A549 (cell line): Measurements from ENCODE around the gene N4BP2L2. TPM values are rescaled to one million over a fixed set of nuclear protein-coding genes. Genes with fewer than 3 reads are reported as not detected.

Experiments
- ATAC-seq, 2 experiments: fragments of 200-7000 bp in 1 of 2; fragments of >200 bp in 1 of 2; cut with Nextera tagmentation in 1 of 2; cut with Tn5 transposase in 1 of 2; 3 replicates each; pipeline versions ENCODE4 v1.8.0 to v1.9.1; 2018 to 2020; ENCODE audit warnings: mild to moderate bottlenecking in 1 of 2, moderate library complexity in 1 of 2
- CTCF ChIA-PET: fragments of 300-600 bp; sonication (Branson Sonifier 250); formaldehyde crosslinking; extraction: SDS; loops from one replicate; lab custom pipeline; 2021; ENCODE audit warnings: antibody characterized with exemption, inconsistent platforms; lab: Yijun Ruan, JAX
- POLR2A ChIA-PET: fragments of 350-600 bp; formaldehyde crosslinking; extraction: SDS; loops from one replicate; lab custom pipeline; 2021; ENCODE audit warnings: antibody characterized with exemption, inconsistent platforms; lab: Yijun Ruan, JAX
- DNase-seq, 2 experiments: peaks; one replicate each; pipeline versions ENCODE4 v3.0.0 to v3.0.0-alpha.2; 2011 to 2016; ENCODE audit warnings: low read depth in 1 of 2, low spot score in 1 of 2
- FAIRE-seq: peaks from 2 replicates; lab custom pipeline; 2011; peaks lifted over from hg19 to GRCh38; lab: Jason Lieb, UNC
- H3K27ac ChIP-seq, 2 experiments: fragments of >200 bp; sonication (Bioruptor Twin); formaldehyde crosslinking; 3 replicates each; pipeline ENCODE4 v1.5.1; 2016 to 2017
- H3K4me1 ChIP-seq: fragments of >200 bp; sonication (Bioruptor Twin); formaldehyde crosslinking; 3 replicates; pipeline ENCODE4 v1.6.1; 2016
- H3K4me2 ChIP-seq: fragments of >200 bp; sonication (Bioruptor Twin); formaldehyde crosslinking; 3 replicates; pipeline ENCODE4 v1.6.1; 2016
- H3K4me3 ChIP-seq: fragments of >200 bp; sonication (Bioruptor Twin); formaldehyde crosslinking; 3 replicates; pipeline ENCODE4 v1.5.1; 2016
- H3K9me3 ChIP-seq: fragments of >200 bp; sonication (Bioruptor Twin); formaldehyde crosslinking; 3 replicates; pipeline ENCODE4 v1.6.1; 2016
- CBX8 ChIP-seq: fragments of 200-600 bp; sonication (generic); IDR thresholded peaks from 2 replicates; pipeline ENCODE4 v1.6.1; 2016
- CEBPB ChIP-seq, 2 experiments: fragments of >200 bp in 1 of 2; sonication (Bioruptor Twin) in 1 of 2; formaldehyde crosslinking in 1 of 2; IDR thresholded peaks; 2 replicates each; pipeline ENCODE4 v1.6.1; 2012 to 2016
- CTCF ChIP-seq: fragments of >200 bp; sonication (Bioruptor Twin); formaldehyde crosslinking; IDR thresholded peaks from 3 replicates; pipeline ENCODE4 v1.5.1; 2016
- EHF ChIP-seq: fragments of 250-450 bp; sonication (Bioruptor Pico); IDR thresholded peaks from 2 replicates; pipeline ENCODE4 v1.5.0; 2020; ENCODE audit warnings: mild to moderate bottlenecking
- ESRRA ChIP-seq: fragments of 150-350 bp; IDR thresholded peaks from 2 replicates; pipeline ENCODE4 v1.6.1; 2014; ENCODE audit warnings: mild to moderate bottlenecking, low read length, borderline replicate concordance
- FOSL2 ChIP-seq, 2 experiments: fragments of 450-650 bp in 1 of 2; fragments of >200 bp in 1 of 2; sonication (Bioruptor Twin) in 1 of 2; formaldehyde crosslinking; IDR thresholded peaks; 2 replicates each; pipeline versions ENCODE4 v1.5.0 to v1.6.1; 2016 to 2020; ENCODE audit warnings: mild to moderate bottlenecking in 1 of 2, moderate library complexity in 1 of 2
- JUN ChIP-seq, 2 experiments: fragments of >200 bp; sonication (Bioruptor Twin); formaldehyde crosslinking; IDR thresholded peaks; 2 replicates in 1 of 2; 3 replicates in 1 of 2; pipeline ENCODE4 v1.6.1; 2016 to 2017
- KDM1A ChIP-seq: fragments of 200-600 bp; sonication (generic); IDR thresholded peaks from 2 replicates; pipeline ENCODE4 v1.6.1; 2016; ENCODE audit warnings: low read depth, mild to moderate bottlenecking
- KDM5A ChIP-seq: fragments of 200-600 bp; sonication (generic); IDR thresholded peaks from 2 replicates; pipeline ENCODE4 v1.6.1; 2016; ENCODE audit warnings: antibody characterized with exemption, mild to moderate bottlenecking
- MAZ ChIP-seq: fragments of 150-350 bp; IDR thresholded peaks from 2 replicates; pipeline ENCODE4 v1.6.1; 2014; ENCODE audit warnings: antibody characterized with exemption, low read depth, low read length, borderline replicate concordance
- NFE2L2 ChIP-seq: fragments of 150-350 bp; conservative IDR thresholded peaks from 2 replicates; pipeline ENCODE4 v1.6.1; 2014; ENCODE audit warnings: low read length
- NPAS2 ChIP-seq: fragments of 250-450 bp; sonication (Bioruptor Pico); IDR thresholded peaks from 2 replicates; pipeline ENCODE4 v1.8.0; 2022; ENCODE audit warnings: mild to moderate bottlenecking, moderate library complexity, borderline replicate concordance
- PBX3 ChIP-seq: IDR thresholded peaks from 2 replicates; pipeline ENCODE4 v1.6.1; 2012
- PHF8 ChIP-seq: fragments of 200-600 bp; sonication (generic); IDR thresholded peaks from 2 replicates; pipeline ENCODE4 v1.6.1; 2016; ENCODE audit warnings: low read depth, mild to moderate bottlenecking, antibody characterized with exemption, moderate library complexity, borderline replicate concordance
- POLR2AphosphoS2 ChIP-seq: conservative IDR thresholded peaks from 2 replicates; pipeline ENCODE4 v1.6.1; 2012; ENCODE audit warnings: low read length, improper control_type of control experiment, inconsistent platforms
- RAD21 ChIP-seq, 2 experiments: fragments of >200 bp in 1 of 2; sonication (Bioruptor Twin) in 1 of 2; formaldehyde crosslinking in 1 of 2; IDR thresholded peaks in 1 of 2; conservative IDR thresholded peaks in 1 of 2; 2 replicates in 1 of 2; 3 replicates in 1 of 2; pipeline ENCODE4 v1.6.1; 2012 to 2018; ENCODE audit warnings: inconsistent platforms in 1 of 2
- RARB ChIP-seq: fragments of 250-450 bp; sonication (Bioruptor Pico); IDR thresholded peaks from 2 replicates; pipeline ENCODE4 v1.8.0; 2021; ENCODE audit warnings: mild to moderate bottlenecking, moderate library complexity
- RFX5 ChIP-seq: fragments of 450-650 bp; IDR thresholded peaks from 2 replicates; pipeline ENCODE4 v1.7.1; 2014; ENCODE audit warnings: antibody characterized with exemption, mild to moderate bottlenecking, moderate library complexity
- TFCP2L1 ChIP-seq: fragments of 250-450 bp; sonication (Bioruptor Pico); IDR thresholded peaks from 2 replicates; pipeline ENCODE4 v1.5.0; 2021; ENCODE audit warnings: mild to moderate bottlenecking
- USF2 ChIP-seq: fragments of 450-650 bp; IDR thresholded peaks from 2 replicates; pipeline ENCODE4 v1.6.1; 2014; ENCODE audit warnings: antibody characterized with exemption
- ZC3H11A ChIP-seq: fragments of 450-650 bp; IDR thresholded peaks from 2 replicates; pipeline ENCODE4 v1.6.1; 2014; ENCODE audit warnings: antibody characterized with exemption, mild to moderate bottlenecking
- ZSCAN20 ChIP-seq: fragments of 250-450 bp; sonication (Bioruptor Pico); IDR thresholded peaks from 2 replicates; pipeline ENCODE4 v1.8.0; 2022; ENCODE audit warnings: mild to moderate bottlenecking, moderate library complexity
- WGBS: methylation state at CpG from one replicate; pipeline ENCODE4 v1.1.6; 2017; ENCODE audit errors: missing lambda C conversion rate; 5-methylcytosine and 5-hydroxymethylcytosine counted together
- polyA plus RNA-seq, 4 experiments: library from polyadenylated mRNA; depleted of rRNA in 3 of 4; stranded (reverse); fragments of >200 nt; fragmentation: RNase III in 1 of 4; extraction: RNeasy Plus Mini Kit Qiagen cat#74134 plus additional on column Dnase treatment in 1 of 4; gene quantifications; 2 replicates in 3 of 4; 3 replicates in 1 of 4; pipeline ENCODE4 v1.2.3, GENCODE V29; 2011 to 2017
- TF ChIP-seq, protein P1 (sequence below): fragments of >200 bp; sonication (Bioruptor Twin); formaldehyde crosslinking; IDR thresholded peaks from 3 replicates; pipeline ENCODE4 v1.6.1; 2016
- TF ChIP-seq, protein P2 (sequence below): fragments of 250-450 bp; sonication (Bioruptor Pico); IDR thresholded peaks from 2 replicates; pipeline ENCODE4 v1.5.0; 2021; ENCODE audit warnings: mild to moderate bottlenecking, moderate library complexity, borderline replicate concordance
- TF ChIP-seq, protein P3 (sequence below): fragments of >200 bp; sonication (Bioruptor Twin); formaldehyde crosslinking; IDR thresholded peaks from 2 replicates; pipeline ENCODE4 v1.6.1; 2016

The N4BP2L2 gene
- polyA plus RNA-seq, 2 of the 4 experiments (the other 2 are of a cell fraction), result 29.3 to 56.2 TPM

GRCh38 chr13:32585550-32586079 is 47.0 kb upstream of the N4BP2L2 start:
- Histone ChIP-seq H3K9me3 (no peaks in the 10 kb centered on the region), H3K4me1 (peaks cover 9% of the 10 kb centered on the region; the same call in 2 of the 3 replicates), H3K4me2 (peak overlapping the region; percentile 84), H3K27ac (peak overlapping the region in 1 of 2 experiments; percentile 73; a peak in 3 of 6 replicates), H3K4me3 (peak overlapping the region; percentile 47)
- POLR2A ChIA-PET, result interaction anchor here (1.0 kb wide), 1 partner anchor 957 kb away, joined by 8 read pairs; no protein-coding TSS in a partner anchor
- DNase-seq (no peak), ATAC-seq (no peak), FAIRE-seq (no peak)
- TF ChIP-seq EHF (CRISPR knock-in tag), result no peak
- no peak for TF ChIP-seq CBX8
- TF ChIP-seq FOSL2 (IDR thresholded peaks at IDR 0.05), result no peak
- no peak for TF ChIP-seq FOSL2 (CRISPR knock-in tag; IDR thresholded peaks at IDR 0.05)
- TF ChIP-seq CTCF, result no peak
- no peak for TF ChIP-seq JUN (IDR thresholded peaks at IDR 0.05)
- TF ChIP-seq ZC3H11A, result no peak
- no peak for TF ChIP-seq RFX5
- TF ChIP-seq KDM5A, result no peak
- no peak for TF ChIP-seq RAD21 (conservative IDR thresholded peaks at IDR 0.05 in 1 of 2, IDR thresholded peaks at IDR 0.05 in 1 of 2)
- TF ChIP-seq TFCP2L1 (CRISPR knock-in tag), result no peak
- TF ChIP-seq CEBPB (IDR thresholded peaks at IDR 0.05), result no peak
- TF ChIP-seq NPAS2, result no peak
- 27% methylated on average over 8 of the region's 8 CpGs for WGBS
- CTCF ChIA-PET, result interaction anchor here (0.6 to 1.3 kb wide), 34 partner anchors 8 to 958 kb away, joined by 3 to 16 read pairs (median 4); no protein-coding TSS in a partner anchor

DNA sequence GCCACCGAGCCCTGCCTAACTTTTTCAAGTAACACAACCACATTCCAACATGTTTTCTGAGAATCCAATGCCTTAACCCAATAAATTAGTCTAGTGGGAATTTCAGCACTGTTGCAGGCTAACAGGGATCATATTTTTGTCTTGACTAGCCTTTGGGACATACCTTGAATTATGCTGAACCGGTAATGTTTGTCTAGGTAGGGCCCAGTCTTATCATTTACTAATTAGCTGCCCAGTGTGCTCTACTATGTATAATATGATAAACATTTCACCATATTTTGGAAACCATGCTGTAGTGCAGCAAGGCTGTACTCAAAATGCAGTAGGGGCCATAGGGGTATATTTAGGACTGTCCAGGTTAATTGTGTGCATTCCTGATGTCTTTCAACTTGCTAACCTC is 44.4 kb upstream of the N4BP2L2 start:
- no peaks in the 10 kb centered on the region; the same call in 1 of the 3 replicates for H3K9me3 ChIP-seq
- H3K27ac ChIP-seq, result no peak overlapping the region
- H3K4me1 ChIP-seq, result peaks cover under 1% of the 10 kb centered on the region; the same call in 1 of the 3 replicates
- DNase-seq (no peak), ATAC-seq (no peak)
- no peak overlapping the region for H3K4me2 ChIP-seq
- POLR2A ChIA-PET, result no interaction called here
- no peak overlapping the region for H3K4me3 ChIP-seq
- TF ChIP-seq, protein P1, sequence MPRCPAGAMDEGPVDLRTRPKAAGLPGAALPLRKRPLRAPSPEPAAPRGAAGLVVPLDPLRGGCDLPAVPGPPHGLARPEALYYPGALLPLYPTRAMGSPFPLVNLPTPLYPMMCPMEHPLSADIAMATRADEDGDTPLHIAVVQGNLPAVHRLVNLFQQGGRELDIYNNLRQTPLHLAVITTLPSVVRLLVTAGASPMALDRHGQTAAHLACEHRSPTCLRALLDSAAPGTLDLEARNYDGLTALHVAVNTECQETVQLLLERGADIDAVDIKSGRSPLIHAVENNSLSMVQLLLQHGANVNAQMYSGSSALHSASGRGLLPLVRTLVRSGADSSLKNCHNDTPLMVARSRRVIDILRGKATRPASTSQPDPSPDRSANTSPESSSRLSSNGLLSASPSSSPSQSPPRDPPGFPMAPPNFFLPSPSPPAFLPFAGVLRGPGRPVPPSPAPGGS, result no peak
- TF ChIP-seq USF2, result no peak
- no peak for TF ChIP-seq RARB (CRISPR knock-in tag)
- no peak for TF ChIP-seq RAD21 (conservative IDR thresholded peaks at IDR 0.05 in 1 of 2, IDR thresholded peaks at IDR 0.05 in 1 of 2)
- TF ChIP-seq, all 56 proteins: peak for 0
- CTCF ChIA-PET, result interaction anchor here (1.5 kb wide), 1 partner anchor 86 kb away, joined by 5 read pairs; no protein-coding TSS in a partner anchor
- no peak for FAIRE-seq
- 23% methylated on average over 2 of the region's 2 CpGs for WGBS

GRCh38 chr13:32582281-32582680 is 43.7 kb upstream of the N4BP2L2 start:
- no peak for ATAC-seq
- Histone ChIP-seq H3K4me1 (no peaks in the 10 kb centered on the region), H3K9me3 (peaks cover 7% of the 10 kb centered on the region; the same call in 2 of the 3 replicates), H3K4me2 (no peak overlapping the region), H3K4me3 (no peak overlapping the region), H3K27ac (no peak overlapping the region)
- DNase-seq, result no peak
- TF ChIP-seq KDM1A, result no peak
- TF ChIP-seq, protein P2, sequence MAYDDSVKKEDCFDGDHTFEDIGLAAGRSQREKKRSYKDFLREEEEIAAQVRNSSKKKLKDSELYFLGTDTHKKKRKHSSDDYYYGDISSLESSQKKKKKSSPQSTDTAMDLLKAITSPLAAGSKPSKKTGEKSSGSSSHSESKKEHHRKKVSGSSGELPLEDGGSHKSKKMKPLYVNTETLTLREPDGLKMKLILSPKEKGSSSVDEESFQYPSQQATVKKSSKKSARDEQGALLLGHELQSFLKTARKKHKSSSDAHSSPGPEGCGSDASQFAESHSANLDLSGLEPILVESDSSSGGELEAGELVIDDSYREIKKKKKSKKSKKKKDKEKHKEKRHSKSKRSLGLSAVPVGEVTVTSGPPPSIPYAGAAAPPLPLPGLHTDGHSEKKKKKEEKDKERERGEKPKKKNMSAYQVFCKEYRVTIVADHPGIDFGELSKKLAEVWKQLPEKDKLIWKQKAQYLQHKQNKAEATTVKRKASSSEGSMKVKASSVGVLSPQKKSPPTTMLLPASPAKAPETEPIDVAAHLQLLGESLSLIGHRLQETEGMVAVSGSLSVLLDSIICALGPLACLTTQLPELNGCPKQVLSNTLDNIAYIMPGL (CRISPR knock-in tag), result no peak
- TF ChIP-seq ZC3H11A, result no peak
- no peak for TF ChIP-seq POLR2AphosphoS2
- no peak for TF ChIP-seq PBX3
- TF ChIP-seq NFE2L2, result no peak
- no peak for TF ChIP-seq MAZ
- no peak for TF ChIP-seq ESRRA
- no peak for TF ChIP-seq PHF8
- no peak for TF ChIP-seq CBX8
- TF ChIP-seq ZSCAN20 (CRISPR knock-in tag), result no peak
- no peak for TF ChIP-seq NPAS2
- TF ChIP-seq, protein P3, sequence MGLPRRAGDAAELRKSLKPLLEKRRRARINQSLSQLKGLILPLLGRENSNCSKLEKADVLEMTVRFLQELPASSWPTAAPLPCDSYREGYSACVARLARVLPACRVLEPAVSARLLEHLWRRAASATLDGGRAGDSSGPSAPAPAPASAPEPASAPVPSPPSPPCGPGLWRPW, result no peak
- TF ChIP-seq RFX5, result no peak
- no peak for FAIRE-seq
- WGBS, result 38% methylated on average over 2 of the region's 2 CpGs
- ChIA-PET CTCF (interaction anchor here (0.6 to 2.1 kb wide), 10 partner anchors 11 to 672 kb away, joined by 3 to 14 read pairs (median 3); no protein-coding TSS in a partner anchor), POLR2A (no interaction called here)
